ENCODE data around the gene HOXD8.

Gene HOXD8

GRCh38 chr2:176103742-176104315, 25.7 kb upstream of the HOXD8 start:
- DNase-seq = no peak

- no peak for DNase-seq
These were observed 25.0 kb upstream of the HOXD8 start for GRCh38 chr2:176104316-176105077.

GRCh38 chr2:176105078-176105729, 24.3 kb upstream of the HOXD8 start:
- DNase-seq = no peak

GRCh38 chr2:176105730-176106580, 23.6 kb upstream of the HOXD8 start:
- DNase-seq = no peak

GRCh38 chr2:176106581-176107539, 22.6 kb upstream of the HOXD8 start, which contains the start of gene HOXD11:
Gene HOXD11 (plus strand): TSS chr2:176107280. CDS start chr2:176107356, 76 bp downstream.
- no peak for DNase-seq

GRCh38 chr2:176107731-176108181, 21.7 kb upstream of the HOXD8 start:
- no peak for DNase-seq

GRCh38 chr2:176109192-176109901, 20.2 kb upstream of the HOXD8 start:
- no peak for DNase-seq

- DNase-seq = no peak
These were observed 19.6 kb upstream of the HOXD8 start for GRCh38 chr2:176109946-176110345.

GRCh38 chr2:176110415-176111308, 18.8 kb upstream of the HOXD8 start:
- DNase-seq = no peak

- DNase-seq = no peak
These were observed 18.2 kb upstream of the HOXD8 start for GRCh38 chr2:176111309-176111663.

GRCh38 chr2:176111846-176112374, 17.6 kb upstream of the HOXD8 start:
- DNase-seq = no peak

- DNase-seq = no peak
These were observed 16.9 kb upstream of the HOXD8 start for GRCh38 chr2:176112375-176113302.

GRCh38 chr2:176114120-176114929, 15.2 kb upstream of the HOXD8 start:
- DNase-seq = no peak

GRCh38 chr2:176114930-176115625, 14.4 kb upstream of the HOXD8 start:
- DNase-seq = no peak

- no peak for DNase-seq
These were observed 13.4 kb upstream of the HOXD8 start, which contains the start of gene HOXD10 for GRCh38 chr2:176115883-176116813. Gene HOXD10 (plus strand): TSS chr2:176116778. CDS start chr2:176116834, 56 bp downstream.

All from NCI-H446 treated with DMSO at 0.1 percent for 48 hours (cell line).